ACC112 (cell line): Measurements from ENCODE around the gene PAX9.

Experiments
- H2AFZ ChIP-seq: fragments of 200-600 bp; sonication (generic); one replicate; pipeline ENCODE4 v1.6.0; 2017; ENCODE audit warnings: antibody characterized with exemption, low read length; ENCODE audit not compliant: unreplicated experiment
- H3K27ac ChIP-seq: fragments of 200-600 bp; sonication (generic); 2 replicates; pipeline ENCODE4 v1.5.1; 2014; ENCODE audit warnings: low read depth, mild to moderate bottlenecking, antibody characterized with exemption, low read length, moderate library complexity
- H3K27me3 ChIP-seq: fragments of 200-600 bp; sonication (generic); 2 replicates; pipeline ENCODE4 v1.6.1; 2014; ENCODE audit warnings: mild to moderate bottlenecking, antibody characterized with exemption, low read length, moderate library complexity, mixed read lengths; ENCODE audit not compliant: insufficient read depth
- H3K36me3 ChIP-seq: fragments of 200-600 bp; sonication (generic); 2 replicates; pipeline ENCODE4 v1.6.1; 2016; ENCODE audit warnings: mild to moderate bottlenecking, antibody characterized with exemption, low read length, moderate library complexity, mixed read lengths; ENCODE audit not compliant: insufficient read depth
- H3K4me1 ChIP-seq: fragments of 200-600 bp; sonication (generic); one replicate; pipeline ENCODE4 v1.6.1; 2016; ENCODE audit warnings: low read length, mixed read lengths; ENCODE audit not compliant: insufficient read depth, unreplicated experiment, control insufficient read depth
- H3K4me3 ChIP-seq: fragments of 200-600 bp; sonication (generic); 2 replicates; pipeline ENCODE4 v1.5.1; 2014; ENCODE audit warnings: mild to moderate bottlenecking, low read depth, low read length
- H3K79me2 ChIP-seq: fragments of 200-600 bp; sonication (generic); one replicate; pipeline ENCODE4 v1.6.0; 2016; ENCODE audit warnings: low read length; ENCODE audit not compliant: control insufficient read depth, unreplicated experiment, insufficient read depth

Gene PAX9

DNA sequence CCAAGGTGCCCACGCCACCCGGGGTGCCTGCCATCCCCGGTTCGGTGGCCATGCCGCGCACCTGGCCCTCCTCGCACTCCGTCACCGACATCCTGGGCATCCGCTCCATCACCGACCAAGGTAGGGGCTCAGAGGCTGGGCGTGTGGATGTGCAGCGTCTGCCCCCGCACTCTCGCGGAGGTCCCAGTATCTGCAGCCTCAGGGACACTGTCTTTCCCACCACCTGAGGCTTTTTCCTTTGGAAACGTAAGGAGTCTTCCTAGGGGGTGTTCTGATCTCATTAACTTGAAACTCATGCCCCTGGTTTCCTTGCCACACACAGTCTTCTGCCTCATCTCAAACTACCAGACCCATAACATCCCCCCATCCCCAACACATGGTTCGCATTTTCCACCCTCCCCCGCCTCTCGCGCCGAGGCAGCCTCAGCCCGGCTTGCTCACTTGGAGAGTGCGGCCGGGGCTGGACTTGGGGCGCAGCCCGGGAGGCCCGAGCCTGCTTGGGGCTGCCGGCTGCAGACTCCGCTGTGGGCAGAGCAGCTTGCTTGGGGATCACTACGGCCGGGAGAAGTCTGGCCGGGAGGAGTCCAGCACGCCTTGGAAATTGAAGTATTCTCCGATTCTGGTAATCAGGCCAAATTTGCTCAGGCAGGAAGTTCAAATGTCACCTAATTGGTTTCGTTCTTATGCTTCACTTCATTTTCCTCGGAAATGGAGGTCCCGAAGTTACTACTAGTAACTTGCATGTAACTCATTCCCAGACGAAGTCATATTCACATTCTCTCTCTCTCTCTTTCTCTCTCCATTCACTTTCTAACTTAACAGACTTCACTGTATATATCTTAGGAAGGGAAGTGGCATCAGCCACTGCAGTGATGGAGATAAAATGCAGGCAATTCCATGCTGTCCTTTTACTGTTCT is 2.0 kb downstream of the PAX9 start:
- peaks cover 92% of the 10 kb centered on the region for H3K27me3 ChIP-seq
- no peaks in the 10 kb centered on the region for H3K36me3 ChIP-seq
- H3K79me2 ChIP-seq = no peaks in the 10 kb centered on the region
- no peak overlapping the region for H3K27ac ChIP-seq
- H3K4me3 ChIP-seq = peak overlapping the region; percentile 86
- H3K4me1 ChIP-seq = peaks cover 13% of the 10 kb centered on the region
- H2AFZ ChIP-seq = peak overlapping the region; percentile 69

DNA sequence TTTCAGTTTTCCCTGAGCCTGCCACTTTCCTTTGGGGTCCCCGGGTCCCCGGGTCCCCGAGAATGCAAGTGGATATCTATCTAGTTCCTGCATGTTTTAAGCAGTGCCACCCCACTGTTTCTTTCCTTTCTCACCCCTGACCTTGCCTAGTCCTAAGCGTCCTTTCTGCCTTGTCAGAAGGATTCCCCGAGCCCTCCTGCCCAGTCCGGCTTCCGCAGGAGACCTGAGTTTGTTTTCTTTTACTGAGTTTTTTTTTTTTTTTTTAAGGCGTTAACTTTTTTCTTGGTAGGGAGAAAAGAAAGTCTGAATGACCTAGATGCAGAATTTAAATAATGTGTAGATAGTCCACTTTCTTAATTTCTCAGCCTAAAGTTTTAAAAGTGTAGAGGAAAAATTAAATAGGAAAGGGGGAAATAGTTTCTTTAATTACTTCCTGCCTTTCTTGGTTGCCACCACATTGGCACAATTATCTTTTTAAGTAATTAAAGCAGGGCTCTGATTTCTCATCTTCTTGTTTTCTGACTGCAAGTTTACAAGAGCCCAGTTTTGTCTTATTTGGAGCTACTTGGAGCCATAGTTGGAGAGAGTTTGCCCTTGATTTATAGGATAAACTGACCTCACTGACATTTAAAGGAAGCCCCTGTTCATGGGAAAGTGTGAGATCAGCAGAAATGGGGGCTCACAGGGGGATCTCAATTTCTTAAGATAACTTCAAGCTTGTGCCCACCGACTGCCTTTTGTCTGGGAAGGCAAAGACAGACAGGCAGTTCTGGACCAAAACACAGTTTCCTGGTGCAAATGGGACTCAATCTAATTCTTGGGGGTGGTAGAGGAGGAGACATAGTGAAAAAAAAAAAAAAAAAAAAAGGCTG is 2.9 kb downstream of the PAX9 start:
- peak overlapping the region; percentile 69 for H2AFZ ChIP-seq
- H3K4me3 ChIP-seq = peak overlapping the region; percentile 86
- H3K36me3 ChIP-seq = no peaks in the 10 kb centered on the region
- no peak overlapping the region for H3K27ac ChIP-seq
- H3K79me2 ChIP-seq = no peaks in the 10 kb centered on the region
- peaks cover 13% of the 10 kb centered on the region for H3K4me1 ChIP-seq
- H3K27me3 ChIP-seq = peaks cover 87% of the 10 kb centered on the region

DNA sequence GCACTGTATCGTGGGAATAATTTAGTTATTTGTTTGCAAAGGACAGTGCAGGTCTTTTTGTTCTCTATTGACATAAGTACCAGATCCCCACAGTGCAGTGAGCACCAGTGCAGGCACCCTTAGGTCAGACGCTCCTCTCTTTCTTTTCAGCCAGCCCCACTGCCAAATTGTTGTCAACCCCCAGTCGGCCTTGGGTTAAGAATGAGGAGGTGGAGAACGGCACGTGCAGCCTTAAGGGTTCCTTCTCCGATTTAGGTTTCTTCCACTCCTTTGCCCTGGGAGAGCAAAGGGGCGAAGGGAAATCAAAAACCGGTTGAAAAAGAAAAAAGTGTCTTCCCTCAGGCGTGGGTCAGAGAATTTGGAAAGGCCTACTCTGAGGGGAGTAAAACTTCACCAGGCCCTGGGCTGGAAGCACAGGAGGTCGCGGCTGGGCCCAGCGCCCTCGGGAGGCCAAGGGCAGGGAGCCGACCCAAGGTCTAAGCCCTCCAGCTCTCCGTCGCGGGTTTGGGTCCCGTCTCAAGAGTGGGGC is 4.3 kb downstream of the PAX9 start:
- Histone ChIP-seq H3K4me3 (peak overlapping the region; percentile 65), H3K27ac (no peak overlapping the region), H3K79me2 (no peaks in the 10 kb centered on the region), H2AFZ (no peak overlapping the region), H3K27me3 (peaks cover 75% of the 10 kb centered on the region), H3K36me3 (no peaks in the 10 kb centered on the region), H3K4me1 (peaks cover 13% of the 10 kb centered on the region)

DNA sequence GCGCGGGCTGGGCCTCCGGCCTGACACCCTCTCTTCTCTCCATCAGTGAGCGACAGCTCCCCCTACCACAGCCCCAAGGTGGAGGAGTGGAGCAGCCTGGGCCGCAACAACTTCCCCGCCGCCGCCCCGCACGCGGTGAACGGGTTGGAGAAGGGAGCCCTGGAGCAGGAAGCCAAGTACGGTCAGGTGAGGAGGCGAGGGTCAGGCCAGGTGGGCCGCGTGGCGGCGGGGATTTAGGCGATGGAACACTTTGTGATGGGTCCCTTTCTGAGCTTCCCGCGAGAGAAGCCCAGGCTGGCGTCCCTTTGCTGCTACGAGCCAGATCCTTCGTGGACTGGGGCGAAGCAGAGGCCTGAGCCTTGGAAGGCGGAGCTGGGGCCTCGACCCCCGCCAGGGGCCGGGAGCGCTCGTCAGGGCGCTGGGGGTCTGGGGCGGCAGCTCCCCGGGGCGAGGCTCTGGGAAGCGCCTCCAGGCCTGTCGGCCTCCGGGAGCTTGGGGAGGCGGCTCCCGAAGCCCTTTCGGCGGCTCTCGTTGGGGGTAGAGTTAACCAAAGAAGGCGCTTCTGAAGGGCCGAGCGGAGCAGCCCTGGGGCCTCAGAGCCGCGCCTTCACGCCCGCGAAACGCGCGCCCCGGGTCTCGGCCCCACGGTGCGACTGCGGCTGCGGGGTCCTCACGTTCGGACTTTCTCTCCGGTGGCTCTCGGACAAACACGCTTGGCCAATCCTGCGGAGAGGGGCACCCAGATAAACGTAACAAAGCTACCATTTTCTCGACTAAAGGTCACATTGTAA is 5.0 kb downstream of the PAX9 start:
- H3K36me3 ChIP-seq = no peaks in the 10 kb centered on the region

DNA sequence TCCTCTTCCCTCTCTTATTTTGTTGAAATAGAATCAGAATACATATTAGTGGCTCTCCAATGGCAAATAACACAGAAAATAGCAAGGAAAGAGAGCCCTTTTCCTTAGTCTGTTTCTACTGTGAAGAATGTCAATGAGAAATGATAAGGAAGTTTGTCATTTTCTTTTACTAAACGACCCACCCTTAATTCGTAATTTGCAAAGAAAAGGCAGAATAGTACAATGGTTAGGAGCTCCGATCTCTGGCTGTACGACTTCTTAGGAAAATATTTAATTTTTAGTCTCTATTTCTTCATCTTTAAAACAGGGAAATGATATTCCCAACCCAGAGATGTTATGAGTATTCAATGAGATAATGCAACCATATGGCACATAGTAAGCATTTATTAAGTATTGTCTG is 6.0 kb downstream of the PAX9 start:
- peaks cover 73% of the 10 kb centered on the region for H3K27me3 ChIP-seq
- H3K4me1 ChIP-seq = peaks cover 13% of the 10 kb centered on the region
- no peak overlapping the region for H3K4me3 ChIP-seq
- H2AFZ ChIP-seq = no peak overlapping the region
- H3K79me2 ChIP-seq = no peaks in the 10 kb centered on the region
- H3K27ac ChIP-seq = no peak overlapping the region
- H3K36me3 ChIP-seq = no peaks in the 10 kb centered on the region

More for the DNA sequence above, 5.0 kb downstream of the PAX9 start:
- peaks cover 75% of the 10 kb centered on the region for H3K27me3 ChIP-seq
- peaks cover 13% of the 10 kb centered on the region for H3K4me1 ChIP-seq
- peak overlapping the region; percentile 51 for H2AFZ ChIP-seq
- H3K4me3 ChIP-seq = peak overlapping the region; percentile 29; the same call in 1 of the 2 replicates
- no peaks in the 10 kb centered on the region for H3K79me2 ChIP-seq
- H3K27ac ChIP-seq = no peak overlapping the region

DNA sequence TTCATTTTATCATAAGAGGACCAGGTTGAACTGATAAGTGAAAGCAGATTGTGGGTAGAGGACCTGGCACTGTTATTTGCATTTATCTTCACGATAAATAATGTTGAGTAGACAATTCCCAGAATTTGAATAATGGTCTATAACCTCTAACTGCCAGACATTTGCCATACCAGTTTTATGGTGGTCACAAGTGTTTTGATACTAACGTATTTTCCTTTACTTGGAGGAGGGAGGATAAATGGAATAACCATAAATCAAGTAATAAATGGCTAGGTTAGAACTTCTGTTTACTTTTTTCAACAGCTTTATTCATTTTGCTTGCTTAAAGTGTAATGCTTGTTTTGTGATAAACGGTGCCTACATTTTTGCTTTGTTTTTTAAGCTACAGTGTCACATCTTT is 9.5 kb downstream of the PAX9 start:
- peaks cover 9% of the 10 kb centered on the region for H3K4me1 ChIP-seq
- no peak overlapping the region for H3K4me3 ChIP-seq
- no peak overlapping the region for H3K27ac ChIP-seq
- H3K79me2 ChIP-seq = no peaks in the 10 kb centered on the region
- H3K27me3 ChIP-seq = peaks cover 48% of the 10 kb centered on the region
- H2AFZ ChIP-seq = no peak overlapping the region
- H3K36me3 ChIP-seq = no peaks in the 10 kb centered on the region

DNA sequence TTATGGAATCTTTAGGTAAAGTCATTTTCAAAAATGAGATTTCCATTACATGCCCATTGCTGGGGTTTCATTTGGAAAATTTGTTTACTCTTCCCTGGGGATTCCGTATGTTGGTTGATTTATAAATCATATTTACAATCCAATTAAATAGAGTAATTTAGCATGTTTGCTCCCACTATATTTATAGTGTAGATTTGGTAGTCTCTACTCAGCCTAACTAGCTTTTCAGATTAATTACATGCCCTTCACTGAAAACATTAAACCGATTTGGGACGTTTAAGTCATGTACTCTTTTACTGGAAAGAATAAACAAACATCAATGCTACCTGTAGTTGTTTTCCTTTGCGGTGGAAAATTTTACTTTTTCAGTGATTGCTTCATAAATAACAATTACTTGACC is 10.4 kb downstream of the PAX9 start:
- no peak overlapping the region for H3K27ac ChIP-seq
- peaks cover 5% of the 10 kb centered on the region for H3K4me1 ChIP-seq
- no peaks in the 10 kb centered on the region for H3K36me3 ChIP-seq
- H2AFZ ChIP-seq = no peak overlapping the region
- peaks cover 45% of the 10 kb centered on the region for H3K27me3 ChIP-seq
- H3K4me3 ChIP-seq = no peak overlapping the region
- H3K79me2 ChIP-seq = no peaks in the 10 kb centered on the region

DNA sequence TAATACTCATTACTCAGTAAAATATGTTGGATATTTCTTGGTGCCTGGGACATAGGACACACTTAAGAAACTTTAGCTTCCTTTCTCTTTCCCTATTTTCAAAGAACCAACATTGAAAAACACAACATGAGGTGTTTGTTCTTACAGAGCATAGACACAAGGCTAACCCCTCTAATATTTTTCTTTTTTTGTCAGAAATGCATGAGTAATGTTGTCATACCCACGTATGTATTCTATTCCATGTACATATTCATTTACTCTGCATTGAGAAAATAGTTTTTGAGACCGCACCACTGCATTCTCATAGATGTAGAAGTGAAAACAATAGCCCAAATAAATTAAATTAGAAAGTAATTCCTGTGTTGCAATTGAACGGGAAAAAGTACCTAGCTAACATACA is 13.0 kb downstream of the PAX9 start:
- Histone ChIP-seq H3K79me2 (no peaks in the 10 kb centered on the region), H3K27me3 (peaks cover 48% of the 10 kb centered on the region), H3K4me1 (no peaks in the 10 kb centered on the region), H3K27ac (no peak overlapping the region), H2AFZ (no peak overlapping the region), H3K4me3 (no peak overlapping the region), H3K36me3 (no peaks in the 10 kb centered on the region)

DNA sequence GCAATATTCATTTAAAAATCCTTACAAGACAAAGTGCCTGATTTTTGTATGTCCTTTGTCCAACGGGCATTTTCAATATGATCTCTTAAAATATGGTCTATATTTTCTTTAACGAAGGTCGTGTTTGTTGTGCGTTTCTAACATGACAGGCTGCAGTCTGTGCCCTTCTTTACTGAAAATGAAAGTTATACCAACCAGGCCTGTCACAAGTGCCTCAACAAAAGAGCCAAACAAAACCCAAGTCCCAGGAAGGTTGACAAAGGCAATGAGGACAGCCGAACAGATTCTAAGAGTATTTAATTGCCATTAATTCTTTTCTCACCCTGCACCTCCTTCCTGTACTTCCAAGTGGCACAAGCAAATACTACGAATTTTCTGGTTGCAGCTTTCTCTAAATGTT is 13.9 kb downstream of the PAX9 start:
- Histone ChIP-seq H3K36me3 (no peaks in the 10 kb centered on the region), H3K27ac (no peak overlapping the region), H3K4me1 (no peaks in the 10 kb centered on the region), H3K79me2 (no peaks in the 10 kb centered on the region), H3K4me3 (0 out of 2 replicates have a peak overlapping the region, but pooled peaks have one; percentile 38), H2AFZ (peak overlapping the region; percentile 39), H3K27me3 (peaks cover 48% of the 10 kb centered on the region)

DNA sequence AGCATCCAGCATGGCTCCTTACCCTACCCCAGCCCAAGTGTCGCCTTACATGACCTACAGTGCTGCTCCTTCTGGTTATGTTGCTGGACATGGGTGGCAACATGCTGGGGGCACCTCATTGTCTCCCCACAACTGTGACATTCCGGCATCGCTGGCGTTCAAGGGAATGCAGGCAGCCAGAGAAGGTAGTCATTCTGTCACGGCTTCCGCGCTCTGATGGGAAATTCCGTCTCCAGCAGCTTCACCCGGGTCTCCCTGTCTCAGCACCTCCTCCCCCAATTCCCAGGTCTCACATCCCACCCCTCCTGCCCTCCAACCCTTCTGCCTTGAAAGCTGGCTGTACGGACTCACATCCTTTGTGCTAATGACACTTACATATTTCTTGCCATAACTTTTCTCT is 14.6 kb downstream of the PAX9 start:
- no peaks in the 10 kb centered on the region for H3K79me2 ChIP-seq
- peaks cover 43% of the 10 kb centered on the region for H3K27me3 ChIP-seq
- no peaks in the 10 kb centered on the region for H3K36me3 ChIP-seq
- no peaks in the 10 kb centered on the region for H3K4me1 ChIP-seq
- no peak overlapping the region for H3K27ac ChIP-seq
- H2AFZ ChIP-seq = no peak overlapping the region
- no peak overlapping the region for H3K4me3 ChIP-seq
